Sigmoid colon (tissue), 4 donors: ENCODE measurements around the gene GBX2.

Experiments
- CTCF ChIP-seq, 4 experiments: fragments of 450-650 bp in 3 of 4; fragments of 200-600 bp in 1 of 4; IDR thresholded peaks; one replicate each; pipeline ENCODE4 v1.5.1; 2016 to 2019; ENCODE audit warnings: antibody characterized with exemption in 4 of 4, mild to moderate bottlenecking in 3 of 4, moderate library complexity in 2 of 4
- EP300 ChIP-seq, 4 donors: sonication (generic); formaldehyde crosslinking; IDR thresholded peaks; one replicate each; pipeline ENCODE4 v1.6.1; 2017; ENCODE audit warnings: antibody characterized with exemption in 4 of 4
- POLR2AphosphoS5 ChIP-seq, 4 donors: sonication (generic); formaldehyde crosslinking; IDR thresholded peaks; one replicate each; pipeline ENCODE4 v1.6.1; 2017; ENCODE audit warnings: antibody characterized with exemption in 4 of 4

GRCh38 chr2:236172255-236173035 lies 4.3 kb upstream of the GBX2 start:
- TF ChIP-seq CTCF (IDR thresholded peaks at IDR 0.05) = no peak
- TF ChIP-seq EP300 (IDR thresholded peaks at IDR 0.05) = no peak
- no peak for TF ChIP-seq POLR2AphosphoS5 (IDR thresholded peaks at IDR 0.05)
